Measurements from ENCODE around the gene C12orf56.

DNA sequence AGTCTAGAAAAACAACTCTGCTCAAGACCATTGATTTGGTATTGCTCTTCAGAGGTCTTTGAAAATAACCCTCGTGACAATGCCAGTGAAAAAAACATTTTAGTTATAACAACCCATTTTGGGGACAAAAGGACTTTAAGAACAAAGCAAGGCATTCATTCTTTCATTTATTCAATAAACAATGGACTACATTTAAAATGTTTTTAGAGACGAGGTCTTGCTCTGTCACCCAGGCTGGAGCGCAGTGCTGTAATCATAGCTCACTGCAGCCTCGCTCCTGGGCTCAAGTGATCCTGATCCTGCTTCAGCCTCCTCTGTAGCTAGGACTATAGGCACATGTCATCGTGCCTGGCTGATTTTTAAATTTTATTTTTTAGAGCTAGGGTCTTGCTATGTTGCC lies 160.8 kb downstream of the C12orf56 start:
- TF ChIP-seq POLR2A (IDR thresholded peaks at IDR 0.05) (no peak), EP300 (IDR thresholded peaks at IDR 0.05) (no peak)
- TF ChIP-seq, protein P1, sequence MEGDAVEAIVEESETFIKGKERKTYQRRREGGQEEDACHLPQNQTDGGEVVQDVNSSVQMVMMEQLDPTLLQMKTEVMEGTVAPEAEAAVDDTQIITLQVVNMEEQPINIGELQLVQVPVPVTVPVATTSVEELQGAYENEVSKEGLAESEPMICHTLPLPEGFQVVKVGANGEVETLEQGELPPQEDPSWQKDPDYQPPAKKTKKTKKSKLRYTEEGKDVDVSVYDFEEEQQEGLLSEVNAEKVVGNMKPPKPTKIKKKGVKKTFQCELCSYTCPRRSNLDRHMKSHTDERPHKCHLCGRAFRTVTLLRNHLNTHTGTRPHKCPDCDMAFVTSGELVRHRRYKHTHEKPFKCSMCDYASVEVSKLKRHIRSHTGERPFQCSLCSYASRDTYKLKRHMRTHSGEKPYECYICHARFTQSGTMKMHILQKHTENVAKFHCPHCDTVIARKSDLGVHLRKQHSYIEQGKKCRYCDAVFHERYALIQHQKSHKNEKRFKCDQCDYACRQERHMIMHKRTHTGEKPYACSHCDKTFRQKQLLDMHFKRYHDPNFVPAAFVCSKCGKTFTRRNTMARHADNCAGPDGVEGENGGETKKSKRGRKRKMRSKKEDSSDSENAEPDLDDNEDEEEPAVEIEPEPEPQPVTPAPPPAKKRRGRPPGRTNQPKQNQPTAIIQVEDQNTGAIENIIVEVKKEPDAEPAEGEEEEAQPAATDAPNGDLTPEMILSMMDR (IDR thresholded peaks at IDR 0.05): no peak
